Measurements from ENCODE around the gene CAB39L. TPM values are rescaled to one million over a fixed set of nuclear protein-coding genes. Genes with fewer than 3 reads are reported as not detected.
A peak's percentile ranks its signal among the peaks of the same experiment; 100 is the strongest.

CAB39L gene
- total RNA-seq, 4 donors from 2014 or later, result 84.2 to 131 (median 114) TPM

- ATAC-seq, result no peak
- H3K36me3 ChIP-seq, result no peaks in the 10 kb centered on the region
- H3K27me3 ChIP-seq, result no peaks in the 10 kb centered on the region
- H3K27ac ChIP-seq, result no peak overlapping the region
- TF ChIP-seq, protein P1, sequence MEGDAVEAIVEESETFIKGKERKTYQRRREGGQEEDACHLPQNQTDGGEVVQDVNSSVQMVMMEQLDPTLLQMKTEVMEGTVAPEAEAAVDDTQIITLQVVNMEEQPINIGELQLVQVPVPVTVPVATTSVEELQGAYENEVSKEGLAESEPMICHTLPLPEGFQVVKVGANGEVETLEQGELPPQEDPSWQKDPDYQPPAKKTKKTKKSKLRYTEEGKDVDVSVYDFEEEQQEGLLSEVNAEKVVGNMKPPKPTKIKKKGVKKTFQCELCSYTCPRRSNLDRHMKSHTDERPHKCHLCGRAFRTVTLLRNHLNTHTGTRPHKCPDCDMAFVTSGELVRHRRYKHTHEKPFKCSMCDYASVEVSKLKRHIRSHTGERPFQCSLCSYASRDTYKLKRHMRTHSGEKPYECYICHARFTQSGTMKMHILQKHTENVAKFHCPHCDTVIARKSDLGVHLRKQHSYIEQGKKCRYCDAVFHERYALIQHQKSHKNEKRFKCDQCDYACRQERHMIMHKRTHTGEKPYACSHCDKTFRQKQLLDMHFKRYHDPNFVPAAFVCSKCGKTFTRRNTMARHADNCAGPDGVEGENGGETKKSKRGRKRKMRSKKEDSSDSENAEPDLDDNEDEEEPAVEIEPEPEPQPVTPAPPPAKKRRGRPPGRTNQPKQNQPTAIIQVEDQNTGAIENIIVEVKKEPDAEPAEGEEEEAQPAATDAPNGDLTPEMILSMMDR (IDR thresholded peaks at IDR 0.05), result no peak
- TF ChIP-seq POLR2AphosphoS5 (IDR thresholded peaks at IDR 0.05) (no peak), POLR2A (IDR thresholded peaks at IDR 0.05) (no peak), EP300 (IDR thresholded peaks at IDR 0.05) (no peak)
- WGBS, 2 donors (ENCODE audit: low coverage in 1 of 2), result 50 to 83% methylated on average over 1 to 3 of the region's 3 CpGs
- peaks cover 0 to 56% (median 3%) of the 10 kb centered on the region in 3 donors for H3K4me1 ChIP-seq
- H3K9me3 ChIP-seq, result no peaks in the 10 kb centered on the region
- H3K4me3 ChIP-seq, result no peak overlapping the region
Measured at GRCh38 chr13:49450105-49450819, 6.4 kb upstream of the CAB39L start.

- ATAC-seq, result no peak
- no peak for TF ChIP-seq POLR2A (IDR thresholded peaks at IDR 0.05)
- no peak for TF ChIP-seq EP300 (IDR thresholded peaks at IDR 0.05)
- TF ChIP-seq, protein P1 (IDR thresholded peaks at IDR 0.05), result no peak
- no peak for TF ChIP-seq POLR2AphosphoS5 (IDR thresholded peaks at IDR 0.05)
- no peaks in the 10 kb centered on the region for H3K9me3 ChIP-seq
- H3K27me3 ChIP-seq, result no peaks in the 10 kb centered on the region
- no peaks in the 10 kb centered on the region for H3K36me3 ChIP-seq
- peak overlapping the region in 1 of 4 donors; percentile 93 for H3K27ac ChIP-seq
- 83 to 89% methylated on average over 2 of the region's 2 CpGs for WGBS, 2 donors (ENCODE audit: low coverage in 1 of 2)
- no peak overlapping the region for H3K4me3 ChIP-seq
- peaks cover 0 to 46% (median 3%) of the 10 kb centered on the region in 3 donors for H3K4me1 ChIP-seq
Measured at GRCh38 chr13:49448753-49449152, 4.9 kb upstream of the CAB39L start.

- no peak for ATAC-seq
- Histone ChIP-seq H3K36me3 (no peaks in the 10 kb centered on the region), H3K27me3 (no peaks in the 10 kb centered on the region), H3K27ac (peak overlapping the region in 2 of 4 donors; percentile 93 to 97), H3K4me3 (no peak overlapping the region), H3K9me3 (no peaks in the 10 kb centered on the region), H3K4me1 (peaks cover 0 to 58% (median 3%) of the 10 kb centered on the region in 3 donors)
- no peak for TF ChIP-seq EP300 (IDR thresholded peaks at IDR 0.05)
- TF ChIP-seq POLR2AphosphoS5 (IDR thresholded peaks at IDR 0.05), result no peak
- TF ChIP-seq, protein P1 (IDR thresholded peaks at IDR 0.05), result no peak
- no peak for TF ChIP-seq POLR2A (IDR thresholded peaks at IDR 0.05)
Measured at GRCh38 chr13:49446473-49446872, 2.6 kb upstream of the CAB39L start.

- H3K36me3 ChIP-seq, result no peaks in the 10 kb centered on the region
- H3K9me3 ChIP-seq, result no peaks in the 10 kb centered on the region
- 1 to 2% methylated on average over 15 to 16 of the region's 29 CpGs for WGBS, 2 donors (ENCODE audit: low coverage in 1 of 2)
- no peaks in the 10 kb centered on the region for H3K27me3 ChIP-seq
- peak; percentile 13 for ATAC-seq
- H3K4me3 ChIP-seq, result peak overlapping the region; percentile 38 to 73
- peak overlapping the region; percentile 22 to 97 (median 94) for H3K27ac ChIP-seq
- H3K4me1 ChIP-seq, result peaks cover 0 to 53% (median 3%) of the 10 kb centered on the region in 3 donors
- TF ChIP-seq POLR2AphosphoS5 (IDR thresholded peaks at IDR 0.05), result peak; percentile 75
- no peak for TF ChIP-seq POLR2A (IDR thresholded peaks at IDR 0.05)
Measured at GRCh38 chr13:49444524-49445395, 896 bp upstream of the CAB39L start.

DNA sequence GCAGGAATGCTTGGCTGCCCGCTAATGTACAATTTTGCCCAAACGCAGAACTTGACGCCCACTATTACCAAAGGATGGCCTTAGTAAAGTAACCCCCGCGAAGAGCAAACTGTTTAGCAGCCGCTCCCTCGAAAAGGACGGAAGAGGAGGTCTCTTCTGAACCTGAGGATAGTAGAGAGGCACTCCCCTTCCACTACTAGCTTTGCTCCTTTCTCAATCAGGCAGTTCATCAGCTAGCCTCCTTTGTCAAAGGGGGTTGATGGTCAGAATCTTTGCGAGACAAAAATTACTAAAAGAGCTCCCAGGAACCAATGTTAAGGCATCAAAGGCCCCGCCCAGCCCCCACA is 534 bp downstream of the CAB39L start:
- Histone ChIP-seq H3K9me3 (no peaks in the 10 kb centered on the region), H3K36me3 (no peaks in the 10 kb centered on the region), H3K4me3 (peak overlapping the region; percentile 73 to 83), H3K27ac (peak overlapping the region; percentile 93 to 97 (median 95)), H3K4me1 (peaks cover 0 to 46% (median 3%) of the 10 kb centered on the region in 3 donors), H3K27me3 (no peaks in the 10 kb centered on the region)
- no peak for ATAC-seq
- no peak for TF ChIP-seq EP300 (IDR thresholded peaks at IDR 0.05)
- TF ChIP-seq, protein P1 (IDR thresholded peaks at IDR 0.05), result no peak
- TF ChIP-seq POLR2AphosphoS5 (IDR thresholded peaks at IDR 0.05), result no peak
- no peak for TF ChIP-seq POLR2A (IDR thresholded peaks at IDR 0.05)
- WGBS, 2 donors (ENCODE audit: low coverage in 1 of 2), result 1% methylated on average over 8 to 9 of the region's 10 CpGs
